Activated CD8-positive, alpha-beta memory T cell treated with anti-CD3 and anti-CD28 coated beads, Interleukin-2, amount 50 U/mL, for 24 hours (primary cell): ENCODE measurements around the gene SCGB3A1.

ENCODE experiments used
- DNase-seq: peaks from one replicate; pipeline ENCODE4 v3.0.0-alpha.2; 2020; ENCODE audit errors: extremely low read depth

The SCGB3A1 gene

GRCh38 chr5:180604271-180604670 is 13.0 kb upstream of the SCGB3A1 start:
- no peak for DNase-seq

DNA sequence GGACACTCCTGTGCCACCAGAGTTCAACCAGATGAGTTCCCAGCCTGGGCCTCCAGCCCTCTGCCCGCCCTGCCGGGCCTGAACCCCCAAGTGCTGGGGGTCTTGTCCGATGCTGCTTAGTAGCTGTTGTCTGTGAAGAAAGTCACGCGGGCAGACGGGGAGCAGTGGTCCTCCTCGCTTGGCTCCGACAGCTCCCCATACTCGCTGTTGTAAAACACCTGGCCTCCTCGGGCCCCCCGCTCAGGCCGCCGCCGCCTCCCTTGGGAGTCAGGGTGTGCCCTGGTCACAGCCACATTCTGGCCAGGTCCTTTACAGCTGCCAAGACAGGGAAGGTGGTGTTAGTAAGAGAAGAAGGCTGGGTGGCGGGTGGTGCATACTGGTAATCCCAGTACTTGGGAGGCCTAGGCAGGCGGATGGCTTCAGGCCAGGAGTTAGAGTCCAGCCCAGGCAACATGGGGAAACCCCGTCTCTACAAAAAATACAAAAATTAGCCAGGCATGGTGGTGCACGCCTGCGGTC is 11.8 kb upstream of the SCGB3A1 start:
- no peak for DNase-seq

GRCh38 chr5:180602481-180603075 is 11.3 kb upstream of the SCGB3A1 start:
- no peak for DNase-seq

DNA sequence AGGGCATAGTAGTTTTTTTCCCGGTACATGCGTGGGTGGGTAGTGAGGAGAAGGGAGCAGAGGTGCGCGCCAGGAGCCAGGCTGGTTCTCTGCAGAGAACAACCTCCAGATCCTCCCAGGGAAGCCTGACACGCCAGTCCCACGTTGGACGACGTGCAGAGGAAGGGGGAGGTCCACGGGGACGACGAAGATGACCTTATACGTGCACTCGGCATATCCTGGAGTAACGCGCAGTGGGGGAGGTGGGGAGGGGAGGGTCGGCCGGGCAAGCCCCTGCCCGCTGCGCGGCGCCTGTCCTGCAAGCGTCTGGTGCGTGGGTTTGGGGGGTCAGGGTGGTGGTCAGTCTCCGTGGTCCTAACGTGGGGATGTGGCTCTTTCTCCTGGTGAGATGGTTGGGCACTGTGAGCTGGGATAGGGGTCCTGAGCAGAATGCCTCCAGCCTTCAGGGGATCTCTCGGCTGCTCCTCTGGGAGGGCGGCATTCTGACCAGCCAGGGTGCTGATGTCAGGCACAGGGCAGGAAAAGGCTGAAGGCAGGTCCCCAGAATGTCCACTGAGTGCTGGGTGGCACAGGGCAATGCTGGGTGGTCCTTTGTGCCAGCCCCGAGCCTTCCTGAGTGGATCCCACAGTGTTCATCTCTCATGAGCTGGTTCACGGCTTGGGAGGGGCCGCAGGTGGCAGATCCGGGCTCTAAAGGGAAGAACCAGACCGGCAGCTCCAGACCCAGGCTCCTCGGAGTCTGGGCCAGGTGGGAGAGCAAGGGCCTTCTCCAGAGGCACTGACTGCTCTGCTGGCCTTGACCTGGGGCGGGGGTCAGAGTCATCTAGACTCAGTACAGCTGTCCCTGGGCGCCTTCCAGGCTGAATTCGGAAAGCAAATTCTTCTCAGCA is 10.5 kb upstream of the SCGB3A1 start:
- no peak for DNase-seq

- DNase-seq = no peak
Measured at GRCh38 chr5:180600554-180601041, 9.3 kb upstream of the SCGB3A1 start.

DNA sequence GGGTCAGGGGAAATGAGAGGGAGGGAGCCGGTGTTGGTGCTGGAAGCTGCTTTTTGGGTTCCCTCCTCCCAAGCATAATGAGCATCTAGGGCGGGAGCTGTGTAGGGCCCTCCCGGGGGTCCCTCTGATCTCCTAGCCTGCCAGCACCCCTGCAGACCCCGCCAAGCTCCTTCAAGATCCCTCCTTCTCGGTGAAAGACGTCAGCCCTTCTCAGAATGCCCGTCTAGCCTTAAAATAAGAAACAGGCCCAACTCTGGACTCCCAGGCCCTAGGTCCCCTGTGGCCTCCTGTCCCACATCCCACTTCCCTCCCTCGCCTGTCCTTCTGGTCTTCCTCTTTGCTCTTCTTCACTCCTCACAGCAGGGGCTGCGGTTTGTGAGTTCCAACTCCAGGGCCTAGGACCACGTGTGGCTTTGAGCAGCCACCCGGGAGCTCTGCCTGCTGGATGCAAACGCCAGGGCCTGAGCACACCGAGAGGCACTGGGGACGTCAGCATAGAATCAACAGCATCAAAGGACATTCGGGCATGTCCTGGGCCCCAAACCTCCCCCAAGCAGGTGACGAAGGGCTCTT is 8.8 kb upstream of the SCGB3A1 start:
- DNase-seq = no peak

- DNase-seq = no peak
Measured at GRCh38 chr5:180599590-180599914, 8.3 kb upstream of the SCGB3A1 start.

DNA sequence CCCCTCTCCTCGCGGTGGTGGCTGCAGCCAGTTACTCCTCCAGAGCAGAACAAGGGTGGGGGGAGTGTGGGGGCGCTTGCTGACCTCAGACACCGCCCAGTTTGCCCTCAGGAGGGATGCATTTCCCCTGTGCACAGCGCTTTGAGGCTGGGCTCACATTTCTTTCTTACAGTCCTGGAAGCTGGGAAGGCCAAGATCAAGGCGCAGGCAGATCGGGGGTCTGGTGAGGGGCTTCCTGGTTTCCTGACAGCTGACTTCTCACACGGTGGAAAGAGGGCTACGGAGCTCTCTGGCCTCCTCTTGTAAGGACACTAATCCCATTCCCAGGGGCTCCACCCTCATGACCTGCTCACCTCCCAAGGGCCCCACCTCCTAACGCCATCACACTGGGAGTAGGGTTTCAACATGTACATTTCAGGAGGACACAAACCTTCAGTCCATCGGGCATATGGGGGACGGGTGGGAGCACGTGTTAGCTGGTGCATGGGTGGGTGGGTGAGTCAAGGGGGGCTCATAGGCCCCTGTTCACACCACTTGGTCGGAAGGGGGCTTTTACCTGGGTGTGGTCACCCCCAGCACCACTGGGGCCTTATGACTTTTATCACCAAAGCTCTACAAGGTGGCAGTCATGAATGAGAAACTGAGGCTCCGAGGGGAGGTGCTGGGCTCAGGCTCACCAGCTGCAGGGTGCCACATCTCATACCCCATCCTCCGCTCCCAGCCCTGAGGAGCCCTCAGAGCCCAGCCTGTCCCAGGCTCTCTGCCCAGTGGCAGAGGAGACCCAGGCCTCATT is 7.7 kb upstream of the SCGB3A1 start:
- no peak for DNase-seq

GRCh38 chr5:180598316-180598701 is 7.0 kb upstream of the SCGB3A1 start:
- no peak for DNase-seq

- DNase-seq = no peak
Measured at GRCh38 chr5:180596668-180597231, 5.5 kb upstream of the SCGB3A1 start.

GRCh38 chr5:180596115-180596667 is 4.9 kb upstream of the SCGB3A1 start:
- no peak for DNase-seq

DNA sequence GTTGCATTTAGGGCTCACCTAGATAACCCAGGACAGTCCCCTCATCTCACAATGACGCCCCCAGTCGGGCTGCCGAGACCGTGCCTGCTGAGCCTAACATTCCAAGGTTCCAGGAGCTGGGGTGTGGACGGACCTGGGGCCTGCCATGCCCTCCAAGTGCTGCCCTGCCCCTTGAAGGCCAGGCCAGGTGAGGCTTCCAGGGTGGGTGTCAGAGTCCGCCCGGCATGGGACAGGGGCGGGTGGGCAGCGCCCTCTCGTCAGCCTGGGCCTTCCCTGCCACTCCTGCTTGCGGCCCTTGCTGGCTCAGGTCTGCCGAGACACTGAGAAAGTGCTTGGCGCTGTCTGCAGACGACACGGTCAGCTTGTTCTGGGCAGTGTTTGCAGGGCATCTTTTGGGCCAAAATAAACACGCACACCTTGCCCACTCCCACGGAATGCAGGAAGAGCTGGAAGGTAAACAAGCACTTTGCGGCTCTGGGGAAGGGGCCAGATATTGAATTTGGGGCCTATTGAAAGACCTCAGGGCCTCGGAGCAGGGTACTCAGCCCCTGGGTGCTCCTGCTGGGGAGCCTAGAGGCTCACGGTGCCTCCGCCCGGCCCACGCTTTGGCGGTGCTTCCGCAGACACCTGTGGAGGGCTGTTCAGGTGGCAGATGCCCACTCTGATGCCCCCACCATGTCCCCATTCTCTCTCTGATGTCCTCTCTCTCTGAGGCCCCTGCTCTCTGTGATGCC is 4.2 kb upstream of the SCGB3A1 start:
- DNase-seq = no peak

- DNase-seq = no peak
Measured at GRCh38 chr5:180595046-180595379, 3.7 kb upstream of the SCGB3A1 start.

DNA sequence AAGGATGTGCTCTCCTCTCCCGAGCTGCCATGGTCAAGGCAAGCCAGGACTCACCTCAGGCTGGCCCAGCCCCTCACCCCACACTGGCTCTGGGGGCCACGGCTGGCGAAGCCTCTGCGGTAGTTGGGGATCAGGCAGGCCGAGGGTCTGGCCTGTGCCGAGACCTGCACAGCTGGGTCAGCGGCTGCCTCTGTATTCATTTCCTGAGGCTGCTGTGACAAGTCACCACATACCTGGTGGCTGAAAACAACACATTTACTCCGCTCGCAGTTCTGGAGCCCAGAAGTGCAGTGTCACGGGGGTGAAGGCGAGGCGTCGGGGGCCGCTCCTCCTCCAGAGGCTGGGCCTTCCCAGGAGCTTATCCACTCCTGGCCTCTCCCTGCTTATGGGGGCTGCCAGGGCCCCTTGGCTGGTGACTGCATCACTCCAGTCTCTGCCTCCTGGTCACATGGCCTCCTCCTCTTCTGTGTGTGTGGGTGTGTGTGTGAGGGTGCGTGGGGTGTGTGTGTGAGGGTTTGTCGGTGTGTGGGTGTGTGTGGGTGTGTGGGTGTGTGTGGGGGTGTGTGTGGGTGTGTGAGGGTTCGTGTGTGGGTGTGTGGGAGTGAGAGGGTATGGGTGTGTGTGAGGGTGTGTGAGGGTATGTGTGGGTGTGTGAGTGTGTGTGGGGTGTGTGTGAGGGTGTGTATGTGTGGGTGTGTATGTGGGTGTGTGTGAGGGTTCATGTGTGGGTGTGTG is 3.2 kb upstream of the SCGB3A1 start:
- DNase-seq = no peak

DNA sequence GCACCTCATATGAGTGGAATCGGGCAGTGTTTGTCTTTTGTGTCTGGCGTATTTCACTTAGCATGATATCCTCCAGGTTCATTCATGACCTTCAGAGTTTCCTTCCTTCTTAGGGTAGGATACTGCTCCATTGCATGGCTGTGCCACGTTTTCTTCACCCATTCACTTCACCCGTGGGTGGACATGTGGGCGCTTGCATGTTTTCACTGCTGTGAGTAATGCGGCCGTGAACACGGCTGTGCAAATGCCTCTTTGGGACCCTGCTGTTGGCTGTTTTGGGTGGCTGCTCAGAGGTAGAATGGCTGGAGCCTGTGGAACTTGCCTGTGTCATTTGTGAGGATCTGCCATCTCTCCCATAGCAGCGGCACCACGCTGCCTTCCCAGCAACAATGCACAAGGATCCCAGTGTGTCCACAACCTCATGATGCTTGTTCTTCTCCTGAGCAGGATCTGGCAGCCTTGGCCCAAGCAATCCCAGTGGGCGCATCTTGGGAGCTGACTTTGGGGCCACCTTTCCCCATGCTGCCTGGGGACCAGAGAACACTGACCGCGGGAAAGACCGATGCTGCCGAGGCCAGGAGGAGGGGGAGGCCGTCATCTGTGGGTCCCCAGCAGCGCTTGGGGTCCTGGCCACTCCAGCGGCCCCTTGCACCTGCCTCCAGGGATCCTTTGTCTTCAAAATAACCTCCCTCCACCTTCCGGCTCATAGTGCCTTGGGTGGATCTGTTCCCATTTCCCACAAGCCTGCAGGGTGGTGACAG is 2.3 kb upstream of the SCGB3A1 start:
- no peak for DNase-seq

DNA sequence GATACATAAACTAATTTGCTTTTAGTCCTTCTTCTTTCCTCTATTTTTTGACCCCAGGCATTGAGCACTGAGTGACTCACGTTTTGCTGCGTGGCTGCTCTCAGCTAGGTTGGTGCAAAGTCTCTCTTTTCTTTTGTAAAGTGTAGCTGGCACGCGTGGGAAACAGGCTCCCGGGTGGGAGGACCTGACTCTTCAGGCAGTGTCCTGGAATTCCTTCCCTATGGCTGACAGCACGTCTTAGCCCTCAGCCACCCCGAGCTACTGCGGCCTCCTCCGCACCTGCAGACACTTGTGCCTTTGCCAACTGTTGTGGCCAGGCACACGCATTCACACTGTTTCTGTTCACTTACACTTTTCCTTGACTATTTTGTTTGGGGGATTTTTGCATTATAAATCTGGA is 877 bp upstream of the SCGB3A1 start:
- DNase-seq = no peak

GRCh38 chr5:180590543-180591310 is 572 bp downstream of the SCGB3A1 start:
- DNase-seq = no peak

- DNase-seq = no peak
Measured at GRCh38 chr5:180589771-180590542, 1.3 kb downstream of the SCGB3A1 start.
